Measurements from ENCODE around the gene C1QA. TPM values are rescaled to one million over a fixed set of nuclear protein-coding genes. Genes with fewer than 3 reads are reported as not detected.
"Not testable (repeated sequence)": the region's sequence is repeated elsewhere in the genome, so short reads cannot be mapped to it uniquely, and the experiment has no call there.

The C1QA gene
- polyA plus RNA-seq, 1 experiment: not detected

GRCh38 chr1:22674410-22674749 is 38.0 kb downstream of the C1QA start:
- CTCF ChIA-PET: interaction anchor here (0.6 to 7.7 kb wide), 11 partner anchors 27 to 290 kb away, joined by 3 to 85 read pairs (median 7); no protein-coding TSS in a partner anchor

DNA sequence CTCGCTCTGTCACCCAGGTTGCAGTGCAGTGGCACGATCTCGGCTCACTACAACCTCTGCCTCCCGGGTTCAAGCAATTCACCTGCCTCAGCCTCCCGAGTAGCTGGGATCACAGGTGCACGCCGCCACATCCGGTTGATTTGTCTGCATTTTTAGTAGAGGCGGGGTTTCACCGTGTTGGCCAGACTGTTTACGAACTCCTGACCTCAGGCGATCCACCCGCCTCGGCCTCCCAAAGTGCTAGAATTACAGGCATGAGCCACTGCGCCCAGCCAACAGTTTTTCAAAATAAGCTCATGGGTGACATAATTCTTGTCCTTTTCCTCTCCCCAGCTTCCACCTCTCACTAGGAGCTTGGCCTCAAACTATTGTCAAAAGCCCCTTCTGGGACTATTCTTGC is 39.7 kb downstream of the C1QA start:
- not testable (repeated sequence) for DNase-seq (ENCODE audit: low read depth, low spot score); H3K27ac ChIP-seq (ENCODE audit: low read depth, low read length); H3K9me3 ChIP-seq (ENCODE audit: control insufficient read depth, insufficient read depth, low read length); H3K4me3 ChIP-seq (ENCODE audit: low read depth, low read length)
- ChIA-PET POLR2A (interaction anchor here (0.6 kb wide), 1 partner anchor 292 kb away, joined by 3 read pairs; no protein-coding TSS in a partner anchor), CTCF (interaction anchor here (1.2 to 7.7 kb wide), 3 partner anchors 28 to 254 kb away, joined by 3 to 85 read pairs (median 5); no protein-coding TSS in a partner anchor)
- H3K27me3 ChIP-seq (ENCODE audit: control insufficient read depth, insufficient read depth, low read length): peaks cover 30% of the 10 kb centered on the region

More at GRCh38 chr1:22674410-22674749, 38.0 kb downstream of the C1QA start:
- no peak for TF ChIP-seq CTCF (IDR thresholded peaks at IDR 0.05; ENCODE audit: low read depth, low read length)
- POLR2A ChIA-PET: interaction anchor here (0.8 kb wide), 1 partner anchor 214 kb away, joined by 3 read pairs; no protein-coding TSS in a partner anchor
- Histone ChIP-seq H3K27me3 (ENCODE audit: control insufficient read depth, insufficient read depth, low read length) (peaks cover 30% of the 10 kb centered on the region), H3K4me3 (ENCODE audit: low read depth, low read length) (no peak overlapping the region), H3K27ac (ENCODE audit: low read depth, low read length) (no peak overlapping the region), H3K9me3 (ENCODE audit: control insufficient read depth, insufficient read depth, low read length) (no peaks in the 10 kb centered on the region; the same call in 1 of the 2 replicates)
- DNase-seq (ENCODE audit: low read depth, low spot score): no peak

DNA sequence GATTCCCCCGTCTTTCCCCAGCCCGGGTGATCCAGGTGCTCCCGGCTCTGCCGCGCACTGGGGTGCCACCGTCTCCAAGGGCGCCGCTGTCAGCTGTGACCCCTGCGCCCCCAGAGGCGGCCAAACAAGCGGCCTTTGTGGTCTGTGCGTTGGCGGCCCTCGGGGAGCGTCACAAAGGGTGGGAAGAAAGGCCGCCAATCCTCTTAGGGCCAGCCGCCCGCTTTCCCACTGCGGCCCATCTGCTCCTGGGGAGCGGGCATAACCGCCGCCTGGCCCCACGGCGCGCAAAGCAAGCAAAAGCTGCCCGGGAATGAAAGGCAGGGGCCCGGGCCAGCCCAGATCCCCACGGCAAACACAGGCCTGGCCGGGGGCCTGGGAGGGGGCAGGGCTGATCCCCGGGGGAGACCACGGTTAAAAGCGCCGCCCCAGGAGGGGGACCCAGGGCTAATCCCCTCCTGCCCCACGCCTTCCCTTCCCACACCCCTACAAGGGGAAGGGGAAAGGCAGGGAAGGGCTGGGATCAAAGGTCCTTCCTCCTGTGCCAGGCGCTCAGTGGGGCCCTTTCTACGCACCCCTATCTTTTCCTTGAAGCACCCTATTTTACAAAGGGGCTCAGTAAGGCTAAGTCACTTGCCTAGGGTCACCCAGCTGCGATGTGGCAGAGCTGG is 40.6 kb downstream of the C1QA start:
- no peak for TF ChIP-seq CTCF (IDR thresholded peaks at IDR 0.05; ENCODE audit: low read depth, low read length)
- no peaks in the 10 kb centered on the region; the same call in 1 of the 2 replicates for H3K9me3 ChIP-seq (ENCODE audit: control insufficient read depth, insufficient read depth, low read length)
- peaks cover 23% of the 10 kb centered on the region for H3K27me3 ChIP-seq (ENCODE audit: control insufficient read depth, insufficient read depth, low read length)
- peak overlapping the region; percentile 2 for H3K27ac ChIP-seq (ENCODE audit: low read depth, low read length)
- no peak for DNase-seq (ENCODE audit: low read depth, low spot score)
- H3K4me3 ChIP-seq (ENCODE audit: low read depth, low read length): no peak overlapping the region
- ChIA-PET CTCF (interaction anchor here (1.2 to 7.7 kb wide), 3 partner anchors 185 to 254 kb away, joined by 3 to 85 read pairs (median 5); no protein-coding TSS in a partner anchor), POLR2A (no interaction called here)

GRCh38 chr1:22677931-22678896 is 41.8 kb downstream of the C1QA start:
- DNase-seq (ENCODE audit: low read depth, low spot score): no peak
- no peak overlapping the region for H3K27ac ChIP-seq (ENCODE audit: low read depth, low read length)
- no peaks in the 10 kb centered on the region; the same call in 1 of the 2 replicates for H3K9me3 ChIP-seq (ENCODE audit: control insufficient read depth, insufficient read depth, low read length)
- H3K4me3 ChIP-seq (ENCODE audit: low read depth, low read length): no peak overlapping the region
- H3K27me3 ChIP-seq (ENCODE audit: control insufficient read depth, insufficient read depth, low read length): peaks cover 17% of the 10 kb centered on the region
- ChIA-PET CTCF (interaction anchor here (1.2 kb wide), 1 partner anchor 252 kb away, joined by 3 read pairs; no protein-coding TSS in a partner anchor), POLR2A (no interaction called here)
- no peak for TF ChIP-seq CTCF (IDR thresholded peaks at IDR 0.05; ENCODE audit: low read depth, low read length)

GRCh38 chr1:22680726-22681125 is 44.3 kb downstream of the C1QA start:
- POLR2A ChIA-PET: no interaction called here
- Histone ChIP-seq H3K27me3 (ENCODE audit: control insufficient read depth, insufficient read depth, low read length) (peaks cover 11% of the 10 kb centered on the region), H3K27ac (ENCODE audit: low read depth, low read length) (no peak overlapping the region), H3K4me3 (ENCODE audit: low read depth, low read length) (no peak overlapping the region), H3K9me3 (ENCODE audit: control insufficient read depth, insufficient read depth, low read length) (no peaks in the 10 kb centered on the region; the same call in 1 of the 2 replicates)
- CTCF ChIA-PET: no interaction called here
- TF ChIP-seq CTCF (IDR thresholded peaks at IDR 0.05; ENCODE audit: low read depth, low read length): no peak
- DNase-seq (ENCODE audit: low read depth, low spot score): no peak
